HepG2 (cell line): ENCODE results near the gene PCNX1.
A peak's percentile ranks its signal among the peaks of the same experiment; 100 is the strongest.

Experiments
- CTCF ChIP-seq: sonication (generic); formaldehyde crosslinking; IDR thresholded peaks from 2 replicates; pipeline ENCODE4 v1.5.0; 2020; ENCODE audit warnings: mild to moderate bottlenecking, missing genetic modification reagents, moderate library complexity
- GPBP1L1 ChIP-seq: sonication (generic); formaldehyde crosslinking; IDR thresholded peaks from 2 replicates; pipeline ENCODE4 v1.5.0; 2020; ENCODE audit warnings: mild to moderate bottlenecking, missing genetic modification reagents
- SAP130 ChIP-seq: IDR thresholded peaks from 2 replicates; pipeline ENCODE4 v1.6.1; 2016; ENCODE audit warnings: low read depth
- SMAD1 ChIP-seq: sonication (generic); formaldehyde crosslinking; IDR thresholded peaks from 2 replicates; pipeline ENCODE4 v1.4.0; 2020; ENCODE audit warnings: missing genetic modification reagents, low read depth, mild to moderate bottlenecking, borderline replicate concordance
- ZBTB33 ChIP-seq: sonication (generic); formaldehyde crosslinking; IDR thresholded peaks from 2 replicates; pipeline ENCODE4 v1.4.0; 2020; ENCODE audit warnings: missing genetic modification reagents
- ZBTB34 ChIP-seq: sonication (generic); formaldehyde crosslinking; IDR thresholded peaks from 2 replicates; pipeline ENCODE4 v1.8.0; 2022; ENCODE audit warnings: mild to moderate bottlenecking, missing genetic modification reagents
- ZNF446 ChIP-seq: sonication (generic); formaldehyde crosslinking; IDR thresholded peaks from 2 replicates; pipeline ENCODE4 v1.5.0; 2020; ENCODE audit warnings: mild to moderate bottlenecking, missing genetic modification reagents
- ZNF558 ChIP-seq: sonication (generic); formaldehyde crosslinking; IDR thresholded peaks from 2 replicates; pipeline ENCODE4 v1.9.0; 2022; ENCODE audit warnings: mild to moderate bottlenecking, missing genetic modification reagents, borderline replicate concordance
- ZNF75D ChIP-seq: sonication (generic); formaldehyde crosslinking; IDR thresholded peaks from 2 replicates; pipeline ENCODE4 v1.8.1; 2023; ENCODE audit warnings: missing genetic modification reagents, mild to moderate bottlenecking, borderline replicate concordance

GRCh38 chr14:71138448-71139293 is 231.4 kb downstream of the PCNX1 start:
- TF ChIP-seq ZNF558 (CRISPR knock-in tag) (no peak), CTCF (peak; percentile 96), SAP130 (CRISPR knock-in tag) (no peak), ZNF75D (no peak), GPBP1L1 (no peak), SMAD1 (no peak), ZBTB34 (CRISPR knock-in tag) (no peak), ZBTB33 (CRISPR knock-in tag) (no peak), ZNF446 (CRISPR knock-in tag) (no peak)
